ENCODE data around the gene GSDME. TPM values are rescaled to one million over a fixed set of nuclear protein-coding genes. Genes with fewer than 3 reads are reported as not detected.

Gene GSDME
- total and polyA plus RNA-seq, 8 donors: 0.43 to 7.1 (median 1.5) TPM

DNA sequence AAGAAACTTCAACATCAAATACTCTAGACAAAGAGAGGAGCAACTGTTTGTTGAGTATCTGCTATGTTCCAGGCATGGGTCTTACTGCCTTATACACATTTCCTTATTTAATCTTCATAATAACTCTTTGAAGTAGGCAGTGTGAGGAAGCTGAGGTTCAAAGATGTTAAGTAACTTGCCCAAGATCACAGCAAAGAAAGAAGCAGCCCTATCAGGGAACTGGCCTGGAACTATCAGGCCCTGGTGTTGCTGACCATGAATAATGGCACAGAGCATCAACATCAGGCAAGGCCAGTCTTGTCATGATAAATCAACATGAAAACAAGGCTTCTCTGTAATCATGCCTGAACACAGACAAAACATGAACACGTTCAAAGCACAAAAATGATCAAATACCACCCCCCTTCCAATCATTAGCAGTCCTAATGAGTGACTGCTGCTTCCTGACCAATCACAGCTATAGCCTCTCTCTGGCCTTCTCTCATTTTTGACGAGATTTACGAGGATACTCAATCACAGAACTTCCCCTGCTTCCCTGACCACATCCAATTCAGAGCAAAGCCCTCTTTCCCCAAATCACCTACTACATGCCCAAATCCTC is 2.3 kb downstream of the GSDME start:
- FAIRE-seq (no peak), ATAC-seq (no peak), DNase-seq (no peak)
- Histone ChIP-seq H3K36me3 (no peaks in the 10 kb centered on the region), H3K9me3 (no peaks in the 10 kb centered on the region), H3K4me3 (no peak overlapping the region), H3K27me3 (no peaks in the 10 kb centered on the region), H3K4me1 (peaks cover 0 to 4% (median 0%) of the 10 kb centered on the region in 3 donors), H3K27ac (no peak overlapping the region)
- TF ChIP-seq, protein P1, sequence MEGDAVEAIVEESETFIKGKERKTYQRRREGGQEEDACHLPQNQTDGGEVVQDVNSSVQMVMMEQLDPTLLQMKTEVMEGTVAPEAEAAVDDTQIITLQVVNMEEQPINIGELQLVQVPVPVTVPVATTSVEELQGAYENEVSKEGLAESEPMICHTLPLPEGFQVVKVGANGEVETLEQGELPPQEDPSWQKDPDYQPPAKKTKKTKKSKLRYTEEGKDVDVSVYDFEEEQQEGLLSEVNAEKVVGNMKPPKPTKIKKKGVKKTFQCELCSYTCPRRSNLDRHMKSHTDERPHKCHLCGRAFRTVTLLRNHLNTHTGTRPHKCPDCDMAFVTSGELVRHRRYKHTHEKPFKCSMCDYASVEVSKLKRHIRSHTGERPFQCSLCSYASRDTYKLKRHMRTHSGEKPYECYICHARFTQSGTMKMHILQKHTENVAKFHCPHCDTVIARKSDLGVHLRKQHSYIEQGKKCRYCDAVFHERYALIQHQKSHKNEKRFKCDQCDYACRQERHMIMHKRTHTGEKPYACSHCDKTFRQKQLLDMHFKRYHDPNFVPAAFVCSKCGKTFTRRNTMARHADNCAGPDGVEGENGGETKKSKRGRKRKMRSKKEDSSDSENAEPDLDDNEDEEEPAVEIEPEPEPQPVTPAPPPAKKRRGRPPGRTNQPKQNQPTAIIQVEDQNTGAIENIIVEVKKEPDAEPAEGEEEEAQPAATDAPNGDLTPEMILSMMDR (IDR thresholded peaks at IDR 0.05): no peak
- 83 to 89% methylated on average over 3 of the region's 3 CpGs for WGBS, 2 donors
- intact Hi-C loops (cut with DNase I): no loop called here

DNA sequence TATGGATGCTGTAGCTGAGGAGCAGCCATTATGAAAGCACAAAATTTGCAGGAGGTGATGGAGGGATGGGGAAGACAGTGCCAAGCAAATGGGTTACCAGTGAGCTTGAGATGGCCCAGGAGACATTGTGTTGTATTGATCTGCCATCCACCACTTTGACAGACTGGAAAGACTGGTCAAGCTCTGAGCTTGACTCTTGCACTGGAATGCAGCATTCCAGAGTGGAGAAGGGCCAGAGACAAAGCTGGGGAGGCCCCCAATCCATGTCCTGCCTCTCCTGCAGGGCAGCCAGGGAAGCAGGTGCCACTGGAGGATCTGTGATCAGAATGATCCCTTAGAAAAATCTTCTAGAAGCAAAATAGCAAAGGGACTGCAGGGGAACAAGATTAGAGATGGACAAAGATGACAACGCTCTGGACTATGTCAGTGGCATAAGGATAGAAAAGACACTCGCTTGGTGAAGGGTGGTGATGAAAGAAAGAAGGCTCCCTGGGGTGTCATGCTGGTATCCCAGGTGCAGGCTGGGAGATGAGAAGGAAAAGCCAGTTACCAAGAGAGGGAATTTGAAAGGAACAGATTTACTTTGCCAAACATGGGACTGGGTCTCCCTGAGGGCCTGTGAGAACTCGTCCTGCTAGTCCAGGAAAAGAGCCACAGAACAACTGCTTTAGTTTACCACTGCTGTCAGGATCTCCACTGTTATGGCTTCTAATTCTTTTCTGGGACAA is 5.0 kb downstream of the GSDME start:
- 71 to 86% methylated on average over 3 of the region's 3 CpGs for whole genome bisulfite sequencing, 2 donors
- FAIRE-seq (no peak), ATAC-seq (no peak), DNase-seq (no peak)
- Histone ChIP-seq H3K4me3 (no peak overlapping the region), H3K36me3 (no peaks in the 10 kb centered on the region), H3K4me1 (no peaks in the 10 kb centered on the region), H3K9me3 (no peaks in the 10 kb centered on the region), H3K27me3 (no peaks in the 10 kb centered on the region), H3K27ac (no peak overlapping the region)
- intact Hi-C loops (cut with DNase I): no loop called here
- TF ChIP-seq, protein P1 (IDR thresholded peaks at IDR 0.05): no peak

GRCh38 chr7:24751484-24751883 is 5.8 kb downstream of the GSDME start:
- TF ChIP-seq, protein P1 (IDR thresholded peaks at IDR 0.05): no peak
- WGBS, 2 donors: 69 to 83% methylated on average over 1 of the region's 1 CpG
- no peaks in the 10 kb centered on the region for H3K4me1 ChIP-seq
- no peaks in the 10 kb centered on the region for H3K27me3 ChIP-seq
- DNase-seq (no peak), FAIRE-seq (no peak), ATAC-seq (no peak)
- no peak overlapping the region for H3K4me3 ChIP-seq
- no peaks in the 10 kb centered on the region for H3K9me3 ChIP-seq
- intact Hi-C loops (cut with DNase I): no loop called here
- no peak overlapping the region for H3K27ac ChIP-seq
- no peaks in the 10 kb centered on the region for H3K36me3 ChIP-seq

DNA sequence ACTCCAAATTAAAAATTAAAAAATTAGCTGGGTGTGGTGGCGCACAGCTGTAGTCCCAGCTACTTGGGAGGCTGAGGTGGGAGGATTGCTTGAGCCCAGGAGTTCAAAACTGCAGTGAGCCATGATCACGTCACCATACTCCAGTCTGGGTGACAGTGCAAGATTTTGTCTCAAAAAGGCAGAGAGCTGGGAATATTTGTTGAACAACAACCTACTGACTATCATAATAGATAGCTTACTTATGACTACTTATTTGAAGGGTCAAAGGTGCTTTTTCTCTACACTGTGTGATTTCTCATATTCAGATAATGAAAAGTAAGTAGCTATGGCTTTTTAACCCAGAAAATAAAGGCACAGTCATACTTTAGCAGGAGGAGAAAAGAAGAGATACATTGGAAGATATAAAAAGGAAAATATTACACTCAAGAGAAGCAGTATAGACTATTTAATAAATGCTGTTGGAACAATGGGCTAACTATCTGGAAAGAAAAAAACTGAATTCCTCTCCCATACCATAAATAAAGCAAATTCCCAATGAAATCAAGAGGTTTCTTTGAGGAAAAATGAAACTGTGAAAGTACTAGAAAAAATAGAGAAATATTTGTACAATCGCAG is 6.7 kb downstream of the GSDME start:
- Histone ChIP-seq H3K36me3 (no peaks in the 10 kb centered on the region), H3K4me1 (no peaks in the 10 kb centered on the region), H3K4me3 (no peak overlapping the region), H3K9me3 (no peaks in the 10 kb centered on the region), H3K27ac (no peak overlapping the region), H3K27me3 (no peaks in the 10 kb centered on the region)
- DNase-seq (no peak), ATAC-seq (no peak), FAIRE-seq (no peak)
- TF ChIP-seq, protein P1 (IDR thresholded peaks at IDR 0.05): no peak
- intact Hi-C loops (cut with DNase I): no loop called here
- 92 to 95% methylated on average over 3 of the region's 3 CpGs for WGBS, 2 donors

DNA sequence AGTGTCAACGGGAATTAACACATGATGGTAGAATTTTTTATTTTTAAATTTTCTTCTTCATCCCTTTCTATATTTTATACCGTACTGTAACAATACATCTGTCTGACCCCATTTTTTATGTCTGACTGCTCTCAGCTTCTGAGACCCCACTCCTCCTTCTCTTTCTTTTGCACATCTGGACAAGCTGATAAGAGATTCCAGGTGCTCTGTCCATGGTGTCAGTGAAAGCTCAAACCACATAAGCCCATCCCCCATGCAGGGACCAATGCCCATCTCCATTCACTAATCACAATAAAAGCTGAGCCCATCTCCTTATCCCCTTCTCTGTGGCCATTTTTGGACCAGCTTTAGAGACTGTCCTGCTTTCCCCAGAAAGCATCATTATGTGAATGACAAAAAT is 8.7 kb downstream of the GSDME start:
- H3K27ac ChIP-seq: no peak overlapping the region
- H3K4me1 ChIP-seq: no peaks in the 10 kb centered on the region
- H3K36me3 ChIP-seq: no peaks in the 10 kb centered on the region
- DNase-seq: no peak
- H3K9me3 ChIP-seq: no peaks in the 10 kb centered on the region
- H3K4me3 ChIP-seq: no peak overlapping the region
- ATAC-seq: no peak
- no peak for FAIRE-seq
- no peaks in the 10 kb centered on the region for H3K27me3 ChIP-seq
- TF ChIP-seq, protein P1 (IDR thresholded peaks at IDR 0.05): no peak
- intact Hi-C loops (cut with DNase I): no loop called here
- 70 to 91% methylated on average over 2 of the region's 2 CpGs for WGBS, 2 donors

Data from pancreas (tissue), 10 donors.